Endometrium (tissue), 2 donors: ENCODE data around the gene ARHGEF9.
"Not testable (repeated sequence)": the region's sequence is repeated elsewhere in the genome, so short reads cannot be mapped to it uniquely, and the experiment has no call there.

Experiments used
- FAIRE-seq: peaks from 2 replicates; lab custom pipeline; 2012; peaks lifted over from hg19 to GRCh38; lab: Jason Lieb, UNC
- donor health status: control.
- donor health status: control.

Gene ARHGEF9

GRCh38 chrX:63784902-63785707 is at the start of gene ARHGEF9:
ARHGEF9 (minus strand) TSS chrX:63785214; CDS start chrX:63785145, 69 bp downstream.
- no peak for FAIRE-seq

GRCh38 chrX:63825446-63825845 is 40.4 kb upstream of the ARHGEF9 start:
- FAIRE-seq, result not testable (repeated sequence)

GRCh38 chrX:63818156-63818555 is 33.1 kb upstream of the ARHGEF9 start:
- no peak for FAIRE-seq

GRCh38 chrX:63817696-63818095 is 32.7 kb upstream of the ARHGEF9 start:
- no peak for FAIRE-seq

- FAIRE-seq, result no peak
Measured at GRCh38 chrX:63812823-63813222, 27.8 kb upstream of the ARHGEF9 start.

GRCh38 chrX:63810746-63811145 is 25.7 kb upstream of the ARHGEF9 start:
- FAIRE-seq, result no peak

- FAIRE-seq, result no peak
Measured at GRCh38 chrX:63809173-63809572, 24.2 kb upstream of the ARHGEF9 start.

- not testable (repeated sequence) for FAIRE-seq
Measured at GRCh38 chrX:63795406-63795805, 10.4 kb upstream of the ARHGEF9 start.

GRCh38 chrX:63785708-63786040 is 660 bp upstream of the ARHGEF9 start:
- no peak for FAIRE-seq

GRCh38 chrX:63784346-63784901 is 590 bp downstream of the ARHGEF9 start:
- FAIRE-seq, result no peak

- FAIRE-seq, result no peak
Measured at GRCh38 chrX:63782515-63782914, 2.5 kb downstream of the ARHGEF9 start.

- no peak for FAIRE-seq
Measured at GRCh38 chrX:63768760-63769159, 16.3 kb downstream of the ARHGEF9 start.

GRCh38 chrX:63765712-63766111 is 19.3 kb downstream of the ARHGEF9 start:
- FAIRE-seq, result no peak

- no peak for FAIRE-seq
Measured at GRCh38 chrX:63764946-63765345, 20.1 kb downstream of the ARHGEF9 start.

- FAIRE-seq, result no peak
Measured at GRCh38 chrX:63761639-63762038, 23.4 kb downstream of the ARHGEF9 start.

- no peak for FAIRE-seq
Measured at GRCh38 chrX:63758011-63758410, 27.0 kb downstream of the ARHGEF9 start.

- no peak for FAIRE-seq
Measured at GRCh38 chrX:63755892-63756291, 29.1 kb downstream of the ARHGEF9 start.

- FAIRE-seq, result peak; percentile 72
Measured at GRCh38 chrX:63754860-63755579, 30.0 kb downstream of the ARHGEF9 start.

- FAIRE-seq, result no peak
Measured at GRCh38 chrX:63754136-63754859, 30.7 kb downstream of the ARHGEF9 start.

- no peak for FAIRE-seq
Measured at GRCh38 chrX:63751481-63751880, 33.5 kb downstream of the ARHGEF9 start.

GRCh38 chrX:63750811-63751210 is 34.2 kb downstream of the ARHGEF9 start:
- no peak for FAIRE-seq

GRCh38 chrX:63747331-63747730 is 37.7 kb downstream of the ARHGEF9 start:
- no peak for FAIRE-seq

GRCh38 chrX:63746715-63747114 is 38.3 kb downstream of the ARHGEF9 start:
- FAIRE-seq, result no peak
